HUDEP-2 (cell line): ENCODE results near the gene NTN5.
A peak's percentile ranks its signal among the peaks of the same experiment; 100 is the strongest.

Source experiments
- DNase-seq, 76 experiments: peaks; one replicate each; lab custom pipeline; 2025; ENCODE audit not compliant: unreplicated experiment in 76 of 76; lab: John Stamatoyannopoulos, UW

Gene NTN5

DNA sequence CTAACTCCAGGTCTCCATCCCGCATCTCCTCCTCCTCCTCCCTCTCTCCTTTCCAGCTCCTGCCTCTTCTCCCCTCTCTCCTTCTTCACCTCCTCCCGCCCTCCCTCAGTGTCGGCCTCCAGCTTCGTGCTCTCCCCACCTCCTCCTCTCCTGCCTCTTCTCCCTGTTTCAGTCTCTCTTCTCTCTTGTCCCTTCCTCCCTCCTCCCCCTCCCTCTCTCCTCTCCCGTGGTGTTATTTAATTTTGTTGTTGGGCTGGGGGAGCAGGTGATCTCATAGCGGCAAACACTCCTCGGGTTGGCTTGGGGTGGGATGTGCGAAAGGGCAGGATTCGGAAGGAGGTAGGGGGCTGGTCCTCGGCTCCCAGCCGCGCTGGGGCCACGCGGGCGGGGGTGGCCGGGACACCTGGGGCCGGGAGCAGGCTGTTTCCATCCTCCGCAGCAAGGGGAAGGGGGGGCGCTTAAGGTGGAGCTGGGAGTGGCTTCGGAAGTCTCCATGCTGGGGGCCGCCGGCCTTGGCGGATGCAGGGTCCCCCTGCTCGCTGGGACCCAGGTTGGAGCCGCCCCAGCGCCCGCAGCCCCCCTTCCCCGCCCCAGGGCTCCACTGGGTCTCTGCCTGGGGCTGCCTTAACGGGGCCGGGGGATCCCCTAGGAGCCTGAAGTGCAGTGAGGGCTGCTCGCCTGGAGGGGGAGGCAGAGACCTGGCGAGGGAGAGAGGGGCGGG lies 26.7 kb downstream of the NTN5 start, which contains the start of gene CA11:
Gene CA11 (minus strand): TSS at position 187 of the 721 bp plus-strand sequence. CDS start 555 bp downstream, outside the sequence.
- peak in 67 of 76 experiments; percentile 46 to 96 (median 85) for DNase-seq

DNA sequence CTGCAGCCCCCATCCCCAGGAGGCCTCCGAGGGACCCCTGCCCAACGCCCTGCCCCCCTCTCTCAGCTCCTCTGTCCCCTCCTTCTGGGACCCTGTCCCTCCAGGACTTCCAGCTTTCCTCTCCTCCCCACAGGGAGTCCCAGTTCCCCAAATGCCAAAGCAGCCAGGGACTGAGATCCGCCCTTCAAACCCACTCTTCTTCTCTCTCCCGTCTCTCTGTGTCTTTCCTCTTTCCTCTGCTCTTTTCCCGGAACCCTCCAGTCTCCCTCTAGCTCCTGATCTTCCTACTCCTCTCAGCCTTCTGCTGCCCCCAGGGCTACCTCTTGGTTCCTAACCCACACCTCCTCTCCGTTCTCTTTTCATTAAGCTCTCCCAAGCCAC lies 27.2 kb downstream of the NTN5 start:
- DNase-seq: peak in 1 of 76 experiments; percentile 33

DNA sequence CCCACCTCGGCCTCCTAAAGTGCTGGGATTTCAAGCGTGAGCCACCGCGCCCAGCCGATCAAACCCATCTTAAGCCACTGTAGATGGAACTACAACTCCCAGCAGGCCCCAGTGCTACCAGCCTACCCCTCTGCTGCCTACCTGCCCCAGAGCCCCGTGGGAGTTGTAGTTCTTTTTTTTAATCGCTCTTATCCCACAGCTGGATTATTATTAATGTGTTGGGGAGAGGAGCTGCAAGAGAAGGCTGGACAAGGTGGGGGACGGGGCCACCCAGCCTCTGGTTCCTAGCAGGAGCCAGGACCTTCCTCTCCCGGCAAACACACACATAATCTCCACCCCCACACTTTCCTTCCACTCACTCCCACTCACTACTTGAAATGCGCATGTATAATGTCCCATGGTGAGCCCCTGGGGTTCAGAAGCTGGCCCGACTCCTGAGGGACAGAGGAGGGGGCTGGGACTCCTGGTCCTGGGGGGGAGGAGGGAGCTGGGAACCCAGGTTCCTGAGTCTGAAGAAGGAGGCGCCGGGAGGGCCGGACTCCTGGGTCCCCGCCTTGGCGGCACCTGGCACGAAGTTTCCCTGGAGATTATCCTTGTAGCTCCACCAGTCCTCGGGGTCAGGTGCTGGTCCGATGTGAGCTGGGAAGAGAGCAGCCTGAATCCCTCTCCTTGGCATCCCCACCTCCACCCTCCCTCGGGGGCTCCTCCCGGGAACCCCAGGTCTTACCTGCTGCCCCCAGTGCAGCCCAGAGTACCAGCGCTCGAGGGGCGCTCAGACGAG lies 27.8 kb downstream of the NTN5 start:
- peak in 68 of 76 experiments; percentile 19 to 87 (median 70) for DNase-seq

DNA sequence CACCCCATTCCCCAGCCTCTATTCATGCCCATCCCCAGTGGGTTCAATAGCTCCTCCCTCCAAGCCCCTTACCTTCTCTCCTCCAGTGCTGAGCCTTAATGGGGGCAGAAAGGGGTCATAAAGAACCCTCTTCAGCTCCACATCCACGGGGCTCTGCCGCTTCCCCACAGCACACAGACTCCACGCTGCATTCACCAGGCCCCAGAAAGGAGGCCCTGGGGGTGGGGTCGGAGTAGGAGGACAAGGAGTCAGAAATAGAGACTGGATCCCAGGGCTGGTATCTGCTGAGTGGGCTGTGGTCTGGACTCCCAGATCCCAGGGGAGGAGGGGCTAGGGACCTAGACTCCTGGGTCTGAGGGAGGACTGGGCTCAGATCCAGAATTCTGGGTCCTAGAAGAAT lies 28.5 kb downstream of the NTN5 start:
- DNase-seq: no peak

DNA sequence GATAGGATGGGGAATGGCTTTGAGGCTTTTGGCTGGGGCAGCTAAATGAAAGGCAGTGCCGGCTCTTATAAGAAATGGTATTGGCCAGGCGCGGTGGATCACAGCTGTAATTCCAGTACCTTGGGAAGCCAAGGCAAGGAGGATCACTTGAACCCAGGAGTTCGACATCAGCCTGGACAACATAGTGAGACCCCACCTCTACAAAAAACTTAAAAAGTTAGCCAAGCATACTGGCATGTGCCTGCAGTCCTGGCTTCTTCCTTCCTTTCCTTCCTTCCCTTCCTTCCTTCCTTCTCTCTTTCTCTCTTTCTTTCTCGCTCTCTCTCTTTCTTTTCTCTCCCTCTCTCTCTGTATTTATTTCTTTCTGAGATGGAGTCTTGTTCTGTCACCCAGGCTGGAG lies 30.0 kb downstream of the NTN5 start:
- DNase-seq: no peak

DNA sequence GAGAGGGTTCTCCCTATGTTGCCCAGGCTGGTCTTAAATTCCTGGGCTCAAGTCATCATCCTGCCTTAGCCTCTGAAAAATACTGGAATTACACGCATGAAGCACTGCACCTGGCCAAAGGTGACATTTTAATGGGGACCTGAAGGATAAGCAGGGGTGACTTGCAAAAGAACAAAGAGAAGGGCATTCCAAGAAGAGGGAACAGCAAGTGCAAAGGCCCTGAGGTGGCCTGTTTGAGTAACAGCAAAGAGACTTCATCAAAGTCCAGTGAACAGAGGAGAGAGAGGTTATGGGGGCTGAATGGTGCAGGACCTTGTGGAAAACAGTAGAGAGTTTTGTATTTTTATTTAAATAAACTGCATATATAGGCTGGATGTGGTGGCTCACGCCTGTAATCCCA lies 31.0 kb downstream of the NTN5 start:
- DNase-seq: no peak

DNA sequence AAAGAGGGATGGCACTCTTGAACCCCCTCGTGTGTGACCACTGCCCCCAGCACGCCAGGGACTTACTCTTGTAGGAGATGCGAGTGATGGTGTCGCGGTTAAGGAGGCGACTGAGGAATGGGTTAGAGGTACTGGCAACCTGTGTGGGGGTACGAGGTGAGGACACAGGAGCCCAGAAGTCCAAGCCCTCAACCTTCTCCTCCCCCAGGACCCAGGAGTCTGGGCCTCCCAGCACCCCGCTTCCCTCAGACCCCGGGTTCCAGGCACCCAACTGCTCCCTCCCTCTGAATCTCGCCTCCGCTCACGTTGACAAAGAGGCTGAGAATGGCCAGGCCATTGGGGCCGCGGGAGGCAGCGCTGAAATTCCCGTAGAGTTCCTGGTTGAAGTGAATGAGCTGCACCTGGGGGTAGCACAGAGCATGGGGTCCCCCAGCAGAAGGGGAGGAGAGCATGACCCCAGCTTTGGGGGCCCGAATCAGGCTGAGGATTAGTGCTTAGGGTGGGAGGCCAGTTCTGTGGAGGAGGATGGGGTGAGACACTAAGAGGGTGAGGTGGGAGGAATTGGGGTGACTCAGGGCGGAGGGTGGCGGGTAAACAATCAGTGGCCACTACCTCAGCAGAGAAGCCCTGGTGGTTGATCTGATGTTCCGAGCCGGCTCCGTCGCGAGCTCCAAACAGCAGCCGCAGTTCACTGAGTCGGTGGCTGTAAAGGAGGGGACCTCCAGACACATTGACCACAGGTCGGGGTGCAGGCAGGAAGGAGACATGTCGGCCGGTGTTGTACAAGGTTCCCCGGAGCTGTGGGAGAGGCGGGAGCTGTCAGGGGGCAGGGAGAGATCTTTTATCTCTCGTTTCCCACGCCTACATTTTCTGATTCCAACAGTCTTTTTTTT lies 33.1 kb downstream of the NTN5 start:
- peak in 38 of 76 experiments; percentile 17 to 63 (median 42) for DNase-seq

DNA sequence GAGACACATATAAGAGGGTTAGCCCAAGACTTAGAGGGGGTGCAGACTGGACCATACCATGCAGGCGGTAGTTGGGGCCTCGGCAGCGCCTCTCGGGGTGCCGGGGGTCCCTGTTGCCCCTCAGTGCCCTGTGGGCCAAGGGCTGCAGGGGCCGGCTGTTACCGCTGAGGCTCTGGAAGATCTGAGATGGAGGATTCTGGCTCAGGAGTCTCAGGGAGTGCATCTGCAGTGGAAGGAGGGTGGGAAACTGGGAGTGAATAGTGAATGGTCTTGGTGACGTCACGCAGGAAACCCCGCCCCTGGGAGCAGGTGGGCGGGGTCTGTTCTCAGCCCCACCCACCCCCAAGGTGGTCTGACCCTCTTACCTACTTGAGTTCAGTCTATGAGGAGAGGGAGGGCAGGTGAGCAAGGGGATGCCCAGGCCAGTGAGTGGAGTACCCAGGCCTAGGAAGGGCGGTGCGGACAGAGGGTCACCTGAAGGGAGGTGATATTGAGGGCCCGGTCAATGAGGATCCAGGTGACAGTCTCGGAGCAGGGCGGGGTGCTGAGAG lies 33.9 kb downstream of the NTN5 start:
- peak in 3 of 76 experiments; percentile 19 to 30 (median 27) for DNase-seq

DNA sequence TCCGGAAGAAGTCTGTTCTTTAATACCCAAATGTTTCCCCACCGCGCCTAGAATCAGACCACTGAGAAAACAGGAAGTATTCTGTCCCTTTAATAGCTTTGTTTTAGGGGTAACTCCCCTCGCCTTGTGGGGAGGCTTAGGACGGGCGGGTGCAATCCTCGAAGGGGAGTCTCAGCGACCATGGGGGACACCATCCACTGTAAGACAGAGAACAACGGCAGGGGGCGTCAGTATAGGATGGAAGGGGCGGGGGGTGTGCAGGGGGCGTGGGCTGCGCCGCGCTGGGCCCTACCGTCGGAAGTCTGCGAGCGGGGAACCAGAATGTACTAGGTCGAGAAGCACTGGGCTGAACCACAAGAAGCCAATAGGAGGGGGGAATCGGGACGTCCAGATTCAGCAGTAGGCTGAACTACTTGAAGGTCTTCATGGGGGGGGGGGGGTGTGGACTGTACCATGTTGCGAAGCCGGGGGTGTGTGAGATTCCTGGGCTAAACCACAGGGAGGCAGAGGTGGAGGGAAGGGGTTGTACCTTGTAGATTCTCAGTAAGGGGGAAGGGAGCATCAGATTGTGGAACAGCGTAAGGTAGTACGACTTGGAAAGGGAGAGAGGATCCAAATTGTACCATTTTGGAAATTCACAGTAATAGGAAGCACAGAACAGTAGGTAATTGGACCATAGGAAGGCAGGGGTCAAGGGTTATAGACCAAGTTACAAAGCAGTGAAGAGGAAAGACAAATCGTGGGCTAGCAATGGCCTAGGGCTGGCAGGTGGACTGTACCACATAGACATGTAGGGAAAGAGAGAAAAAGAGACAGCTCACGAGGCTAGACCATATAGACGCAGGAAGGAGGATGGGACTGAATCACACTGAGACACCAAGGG lies 34.6 kb downstream of the NTN5 start:
- DNase-seq: peak in 73 of 76 experiments; percentile 78 to 96 (median 89)

DNA sequence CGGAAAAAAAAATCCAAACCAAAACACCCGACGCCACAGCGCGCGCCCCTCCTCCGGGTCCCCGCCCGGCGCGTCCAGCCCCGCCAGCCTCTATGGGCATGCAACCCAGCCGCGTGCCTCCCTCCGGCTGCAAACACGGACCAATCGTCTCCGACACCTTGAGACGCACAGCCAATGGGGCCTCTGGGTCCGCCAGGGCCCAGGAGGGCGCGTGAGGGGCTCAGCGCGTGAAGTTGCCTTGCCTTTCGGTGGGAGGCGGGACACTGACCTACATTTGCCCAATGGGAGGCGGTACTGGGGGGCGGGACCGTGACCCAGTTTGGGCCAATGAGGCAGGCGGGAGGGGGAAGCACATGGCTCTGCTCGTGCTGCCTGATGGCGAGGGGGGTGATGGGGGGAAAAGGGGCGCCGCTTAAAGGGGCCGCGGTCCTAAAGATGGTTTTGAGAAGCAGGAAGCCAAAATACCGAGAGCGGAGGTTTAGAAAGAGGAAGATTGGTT lies 35.3 kb downstream of the NTN5 start:
- peak in 75 of 76 experiments; percentile 95 to 100 (median 100) for DNase-seq

DNA sequence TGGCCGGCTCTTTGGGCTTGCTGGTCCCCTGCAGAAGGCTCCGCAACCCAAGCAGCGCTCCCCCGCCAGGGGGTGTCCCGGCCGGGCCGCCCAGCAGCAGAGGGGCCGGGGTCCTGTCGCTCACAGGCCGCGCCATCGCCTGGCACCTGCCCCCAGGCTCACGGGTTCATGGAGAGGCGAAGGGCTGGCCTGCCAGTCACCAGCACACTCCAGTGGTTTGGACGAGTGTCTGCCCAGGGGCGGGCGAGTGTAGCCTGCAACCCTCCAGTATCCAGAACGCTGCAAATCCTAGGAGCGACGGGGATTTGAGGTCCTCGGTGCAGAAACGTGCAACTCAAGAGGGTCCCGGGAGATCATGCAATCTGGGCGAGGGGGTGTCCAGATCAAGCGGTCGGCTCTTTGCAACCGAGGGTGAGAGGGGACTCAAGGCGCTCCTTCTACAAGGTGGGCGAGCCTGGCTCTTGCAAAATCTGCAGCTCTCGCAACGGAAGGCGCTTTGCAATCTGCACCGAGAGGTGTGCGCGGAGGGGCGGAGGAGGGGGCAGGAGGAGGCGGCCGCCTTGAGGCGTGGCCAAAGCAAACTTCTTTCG lies 35.9 kb downstream of the NTN5 start, which contains the start of gene DBP:
Gene DBP (minus strand): TSS at position 521 of the 590 bp plus-strand sequence. CDS start 385 bp downstream, at position 136.
- peak in 33 of 76 experiments; percentile 38 to 95 (median 58) for DNase-seq

DNA sequence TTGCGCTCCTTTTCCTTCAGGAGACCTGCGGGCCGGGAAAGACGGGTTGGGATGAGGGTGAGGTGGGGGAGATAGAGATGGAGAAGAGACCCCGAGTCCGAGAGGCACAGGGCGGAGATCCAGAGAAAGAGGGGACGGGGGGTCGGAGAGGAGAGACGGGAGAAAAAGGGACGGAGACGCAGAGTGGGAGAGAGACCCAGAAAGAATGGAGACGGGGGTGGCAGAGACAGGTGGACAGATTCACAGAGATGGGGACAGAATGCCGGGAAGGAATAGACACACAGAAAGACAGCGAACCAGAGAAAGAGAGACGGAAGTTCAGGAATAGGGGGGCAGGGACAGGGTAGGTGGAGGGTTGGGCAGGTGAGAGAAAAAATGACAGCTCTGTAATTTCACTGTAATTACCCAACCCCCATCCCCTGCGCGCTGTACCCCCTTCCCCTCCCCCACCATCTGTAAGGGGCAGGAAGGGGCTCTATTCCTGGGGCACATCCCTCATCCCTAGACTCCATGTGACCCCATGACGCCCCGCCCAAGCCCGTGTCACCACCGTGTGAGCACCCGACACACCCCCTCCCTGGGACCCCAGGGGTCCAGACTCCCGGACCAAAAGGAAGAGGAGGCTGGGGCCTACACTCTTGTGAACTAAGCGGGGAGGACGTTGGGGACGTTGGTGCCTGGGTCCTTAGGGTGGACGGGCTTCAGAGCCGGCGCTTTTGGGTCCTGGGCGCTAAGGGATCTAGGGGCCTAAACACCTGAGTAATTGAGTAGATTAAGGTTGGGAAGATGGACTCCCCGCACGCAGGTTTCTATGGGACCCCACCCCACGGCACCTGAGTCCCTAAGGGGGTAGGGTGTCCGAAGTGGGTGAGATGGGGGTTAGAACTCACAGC lies 36.6 kb downstream of the NTN5 start:
- no peak for DNase-seq

DNA sequence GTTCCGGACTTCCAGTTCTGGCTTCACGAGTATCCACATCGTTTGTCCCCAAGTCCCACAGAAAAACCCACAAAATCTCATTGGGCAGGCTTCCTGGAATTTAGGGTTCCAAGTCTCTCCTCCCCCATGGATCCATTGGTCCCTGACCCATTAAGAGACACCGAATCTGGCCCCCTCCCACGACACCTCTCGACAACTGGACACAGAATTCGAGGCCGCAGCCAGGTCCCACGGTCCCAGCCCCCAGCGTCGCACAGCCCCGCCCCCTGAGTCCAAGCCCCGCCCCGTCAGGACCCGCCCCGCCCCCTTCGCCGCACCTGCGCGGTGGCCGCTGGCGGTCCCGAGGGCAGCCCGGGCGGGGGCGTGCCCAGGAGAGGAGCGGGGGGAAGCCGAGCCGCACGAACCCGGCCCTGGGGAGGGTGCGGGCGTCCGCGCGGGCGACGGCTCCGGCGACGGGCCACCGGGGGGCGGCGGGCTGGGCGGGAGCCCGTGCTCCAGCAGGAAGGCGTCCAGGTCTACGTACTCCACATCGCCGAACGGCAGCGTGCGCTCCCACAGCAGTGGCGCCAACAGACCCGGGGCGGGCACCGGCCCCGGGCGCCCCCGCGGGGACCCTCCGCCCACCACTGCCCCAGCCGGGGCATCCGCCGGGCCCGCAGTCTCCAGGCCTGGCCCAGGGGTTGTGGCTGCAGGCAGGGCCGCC lies 37.4 kb downstream of the NTN5 start:
- DNase-seq: peak in 59 of 76 experiments; percentile 28 to 88 (median 74)

DNA sequence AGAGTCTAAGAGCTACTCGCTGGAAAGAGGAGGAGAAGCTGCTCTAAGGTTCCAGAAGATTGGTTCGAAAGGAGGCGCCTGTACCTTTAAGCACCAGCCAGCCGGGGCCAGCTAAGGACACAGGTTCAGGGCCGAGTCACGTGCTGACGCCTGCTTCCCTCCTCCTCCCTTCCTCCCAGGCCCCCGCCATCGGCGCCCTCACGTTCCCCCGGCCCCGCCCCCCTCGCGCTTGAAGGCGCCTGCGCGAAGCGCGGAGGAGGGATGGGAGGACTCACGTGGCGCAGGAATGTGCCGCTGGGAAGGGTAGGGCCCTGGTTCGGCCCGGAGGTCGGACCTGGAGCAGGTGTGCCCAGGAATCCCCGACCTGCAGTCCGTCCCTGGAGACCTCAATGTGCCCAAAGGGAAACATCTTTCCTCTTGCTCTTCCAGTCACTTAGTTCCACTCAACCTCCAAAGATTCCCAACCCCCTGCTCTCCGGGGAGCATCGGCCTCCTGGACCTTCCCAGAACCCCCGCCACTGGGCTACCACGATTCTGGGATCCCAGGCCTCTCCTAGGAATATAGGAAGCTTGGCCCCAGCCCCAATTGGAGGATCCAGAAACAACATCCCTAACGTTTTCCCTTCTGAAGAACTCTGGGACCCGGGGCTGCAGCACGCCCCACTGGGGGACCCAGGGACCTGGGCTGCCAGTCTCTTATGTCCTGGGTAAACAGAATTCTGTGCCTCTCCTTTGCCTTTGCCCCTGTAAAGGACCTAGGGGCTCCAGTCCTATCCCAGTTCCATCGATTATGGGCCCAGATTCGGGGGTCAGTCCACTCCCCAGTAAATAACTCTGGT lies 38.2 kb downstream of the NTN5 start:
- peak in 74 of 76 experiments; percentile 51 to 99 (median 98) for DNase-seq

DNA sequence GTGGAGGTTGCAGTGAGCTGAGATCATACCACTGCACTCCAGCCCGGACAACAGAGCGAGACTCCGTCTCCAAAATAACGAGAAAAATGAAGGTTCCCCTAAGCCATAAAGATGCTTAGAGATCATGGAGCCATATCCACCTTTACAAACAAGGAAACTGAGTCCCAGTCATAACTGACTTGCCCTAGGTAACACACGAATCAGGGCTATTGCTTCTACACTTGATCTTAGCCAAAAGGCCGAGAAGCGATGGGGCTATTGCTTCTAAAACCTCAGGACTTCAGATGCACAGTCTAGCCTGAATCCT lies 38.8 kb downstream of the NTN5 start:
- DNase-seq: no peak
